H9 (cell line): Measurements from ENCODE around the gene LIN7A. TPM values are rescaled to one million over a fixed set of nuclear protein-coding genes. Genes with fewer than 3 reads are reported as not detected.

ENCODE experiments used
- DNase-seq: peaks from one replicate; pipeline ENCODE4 v3.0.0-alpha.2; 2017
- H2AFZ ChIP-seq: one replicate; pipeline ENCODE4 v1.6.1; 2013; ENCODE audit warnings: mild to moderate bottlenecking, low read length, control low read depth, moderate library complexity
- H2AK5ac ChIP-seq: 2 replicates; pipeline ENCODE4 v1.6.1; 2013; ENCODE audit warnings: low read length, control low read depth, mixed read lengths; ENCODE audit not compliant: insufficient read length
- H2BK120ac ChIP-seq: one replicate; pipeline ENCODE4 v1.6.1; 2013; ENCODE audit warnings: low read depth, mild to moderate bottlenecking, low read length, control low read depth, inconsistent platforms; ENCODE audit not compliant: poor library complexity, severe bottlenecking
- H2BK12ac ChIP-seq: 2 replicates; pipeline ENCODE4 v1.6.1; 2013; ENCODE audit warnings: low read length, control low read depth, mixed read lengths, low read depth; ENCODE audit not compliant: insufficient read length
- H2BK15ac ChIP-seq: 2 replicates; pipeline ENCODE4 v1.6.1; 2013; ENCODE audit warnings: low read depth, low read length, control low read depth
- H2BK20ac ChIP-seq: one replicate; pipeline ENCODE4 v1.6.1; 2013; ENCODE audit warnings: low read depth, mild to moderate bottlenecking, low read length, control low read depth, inconsistent platforms; ENCODE audit not compliant: poor library complexity, severe bottlenecking
- H2BK5ac ChIP-seq: 2 replicates; pipeline ENCODE4 v1.6.1; 2013; ENCODE audit warnings: low read length, control low read depth, mixed read lengths; ENCODE audit not compliant: insufficient read length
- H3K14ac ChIP-seq: 2 replicates; pipeline ENCODE4 v1.6.1; 2013; ENCODE audit warnings: low read length, control low read depth; ENCODE audit not compliant: insufficient read depth
- H3K18ac ChIP-seq: 2 replicates; pipeline ENCODE4 v1.6.1; 2013; ENCODE audit warnings: low read depth, mild to moderate bottlenecking, mixed read lengths, low read length, control low read depth; ENCODE audit not compliant: insufficient read length
- H3K23ac ChIP-seq: 2 replicates; pipeline ENCODE4 v1.6.1; 2013; ENCODE audit warnings: low read length, control low read depth, mixed read lengths, low read depth; ENCODE audit not compliant: insufficient read length
- H3K23me2 ChIP-seq: 2 replicates; pipeline ENCODE4 v1.6.1; 2013; ENCODE audit warnings: low read depth, mild to moderate bottlenecking, mixed read lengths, low read length, control low read depth; ENCODE audit not compliant: insufficient read length, poor library complexity, severe bottlenecking
- H3K27ac ChIP-seq: 2 replicates; pipeline ENCODE4 v1.5.1; 2013; ENCODE audit warnings: low read length, control low read depth, mixed read lengths, low read depth; ENCODE audit not compliant: insufficient read length
- H3K27me3 ChIP-seq: 2 replicates; pipeline ENCODE4 v1.6.1; 2013; ENCODE audit warnings: low read length, control low read depth, inconsistent platforms; ENCODE audit not compliant: insufficient read depth
- H3K4ac ChIP-seq: 2 replicates; pipeline ENCODE4 v1.6.1; 2013; ENCODE audit warnings: low read depth, mild to moderate bottlenecking, control low read depth, inconsistent platforms, low read length, moderate library complexity
- H3K4me1 ChIP-seq: 2 replicates; pipeline ENCODE4 v1.6.1; 2013; ENCODE audit warnings: low read length, control low read depth, inconsistent platforms; ENCODE audit not compliant: insufficient read depth
- H3K4me2 ChIP-seq: 2 replicates; pipeline ENCODE4 v1.6.1; 2013; ENCODE audit warnings: low read length, control low read depth, mixed read lengths; ENCODE audit not compliant: insufficient read length, insufficient read depth
- H3K56ac ChIP-seq: 2 replicates; pipeline ENCODE4 v1.6.1; 2013; ENCODE audit warnings: low read depth, mild to moderate bottlenecking, mixed read lengths, low read length, control low read depth; ENCODE audit not compliant: insufficient read length
- H3K79me1 ChIP-seq: 2 replicates; pipeline ENCODE4 v1.6.1; 2013; ENCODE audit warnings: low read depth, mild to moderate bottlenecking, moderate library complexity, low read length, control low read depth, inconsistent platforms; ENCODE audit not compliant: insufficient read depth, poor library complexity, severe bottlenecking
- H3K79me2 ChIP-seq: 2 replicates; pipeline ENCODE4 v1.6.1; 2013; ENCODE audit warnings: low read length, control low read depth, inconsistent platforms; ENCODE audit not compliant: insufficient read depth
- H3K9ac ChIP-seq: 2 replicates; pipeline ENCODE4 v1.6.1; 2013; ENCODE audit warnings: low read length, control low read depth, mixed read lengths; ENCODE audit not compliant: insufficient read length; ENCODE audit errors: extremely low read depth
- H3K9me3 ChIP-seq: one replicate; pipeline ENCODE4 v1.6.1; 2013; ENCODE audit warnings: low read depth, low read length, inconsistent platforms; ENCODE audit not compliant: control insufficient read depth
- H3T11ph ChIP-seq: one replicate; pipeline ENCODE4 v1.6.1; 2013; ENCODE audit warnings: mild to moderate bottlenecking, low read length, control low read depth, inconsistent platforms
- H4K20me1 ChIP-seq: one replicate; pipeline ENCODE4 v1.6.1; 2013; ENCODE audit not compliant: control insufficient read depth, insufficient read length, insufficient read depth
- H4K5ac ChIP-seq: 2 replicates; pipeline ENCODE4 v1.6.1; 2013; ENCODE audit warnings: low read depth, mild to moderate bottlenecking, mixed read lengths, low read length, control low read depth; ENCODE audit not compliant: insufficient read length
- H4K8ac ChIP-seq: replicated peaks from 2 replicates; pipeline ENCODE4 v1.6.1; 2013; ENCODE audit warnings: low read length, control low read depth, mixed read lengths, low read depth; ENCODE audit not compliant: insufficient read length
- H4K91ac ChIP-seq: 2 replicates; pipeline ENCODE4 v1.6.1; 2013; ENCODE audit warnings: low read depth, mild to moderate bottlenecking, moderate library complexity, mixed read lengths, low read length, control low read depth; ENCODE audit not compliant: insufficient read length
- H3K27ac Mint-ChIP-seq, 3 experiments: 2 replicates in 2 of 3; 3 replicates in 1 of 3; pipeline ENCODE4 v1.8.0; 2020 to 2021; ENCODE audit warnings: mixed read lengths in 3 of 3, mild to moderate bottlenecking in 1 of 3, moderate library complexity in 1 of 3
- H3K27me3 Mint-ChIP-seq: 2 replicates; pipeline ENCODE4 v1.8.0; 2021; ENCODE audit warnings: low read depth, mild to moderate bottlenecking, moderate library complexity, mixed read lengths
- H3K36me3 Mint-ChIP-seq, 3 experiments: 2 replicates in 2 of 3; 3 replicates in 1 of 3; pipeline ENCODE4 v1.8.0; 2020 to 2021; ENCODE audit warnings: low read depth in 3 of 3, mixed read lengths in 3 of 3; ENCODE audit not compliant: insufficient read depth in 1 of 3
- H3K4me1 Mint-ChIP-seq, 2 experiments: 2 replicates each; pipeline ENCODE4 v1.8.0; 2020; ENCODE audit warnings: mixed read lengths in 2 of 2
- H3K4me3 Mint-ChIP-seq, 2 experiments: 2 replicates in 1 of 2; 3 replicates in 1 of 2; pipeline ENCODE4 v1.8.0; 2020 to 2021; ENCODE audit warnings: mild to moderate bottlenecking in 2 of 2, mixed read lengths in 2 of 2, moderate library complexity in 1 of 2
- H3K9me3 Mint-ChIP-seq, 2 experiments: 2 replicates in 1 of 2; 3 replicates in 1 of 2; pipeline ENCODE4 v1.8.0; 2020; ENCODE audit warnings: mild to moderate bottlenecking in 2 of 2, mixed read lengths in 2 of 2, moderate library complexity in 1 of 2
- WGBS: extraction: QIAGEN DNeasy Blood & Tissue Kit; methylation state at CpG from one replicate; pipeline ENCODE4 v1.1.7; 2013; ENCODE audit warnings: missing lambda C conversion rate, low lambda C conversion rate, mixed read lengths; ENCODE audit not compliant: insufficient read length; ENCODE audit errors: extremely low coverage; 5-methylcytosine and 5-hydroxymethylcytosine counted together
- total RNA-seq: library from RNA; stranded (reverse); gene quantifications from 2 replicates; pipeline ENCODE4 v1.2.1, GENCODE V29; 2021
- TF ChIP-seq, protein P1 (sequence below): fragments of 200-600 bp; sonication (generic); conservative IDR thresholded peaks from 3 replicates; pipeline ENCODE4 v1.8.0; 2021; ENCODE audit warnings: antibody characterized with exemption, mild to moderate bottlenecking

LIN7A gene
- total RNA-seq, 1 experiment from 2014 or later, result 18.3 TPM

DNA sequence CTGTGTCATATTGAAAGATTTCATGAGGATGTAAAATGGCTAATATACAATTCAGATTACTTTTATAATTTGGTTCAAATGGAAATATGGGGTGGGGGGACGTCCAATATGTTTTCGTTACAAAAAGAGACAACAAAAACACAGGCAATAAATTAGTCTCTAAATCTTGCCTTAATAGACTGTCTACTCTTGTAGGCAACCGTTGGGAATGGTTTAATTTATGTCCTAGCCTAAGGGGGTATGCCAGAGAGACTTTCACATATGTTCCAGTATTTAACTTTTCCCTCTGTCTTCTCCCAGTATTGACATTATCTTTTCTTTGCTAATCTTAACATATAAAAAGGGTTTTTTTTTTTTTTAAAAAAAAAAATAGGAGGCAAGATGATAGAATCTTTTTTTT, 41.5 kb upstream of the LIN7A start:
- H3K56ac ChIP-seq, result no peak overlapping the region

More for the DNA sequence above, 41.5 kb upstream of the LIN7A start:
- Mint-ChIP-seq H3K9me3 (no peaks in the 10 kb centered on the region), H3K4me1 (no peaks in the 10 kb centered on the region), H3K27ac (no peak overlapping the region), H3K27me3 (no peaks in the 10 kb centered on the region), H3K4me3 (no peak overlapping the region), H3K36me3 (no peaks in the 10 kb centered on the region)
- H3K9me3 ChIP-seq, result no peaks in the 10 kb centered on the region
- no peaks in the 10 kb centered on the region for H3K79me1 ChIP-seq
- no peak overlapping the region for H3K4ac ChIP-seq
- no peak overlapping the region for H4K5ac ChIP-seq
- TF ChIP-seq, protein P1, sequence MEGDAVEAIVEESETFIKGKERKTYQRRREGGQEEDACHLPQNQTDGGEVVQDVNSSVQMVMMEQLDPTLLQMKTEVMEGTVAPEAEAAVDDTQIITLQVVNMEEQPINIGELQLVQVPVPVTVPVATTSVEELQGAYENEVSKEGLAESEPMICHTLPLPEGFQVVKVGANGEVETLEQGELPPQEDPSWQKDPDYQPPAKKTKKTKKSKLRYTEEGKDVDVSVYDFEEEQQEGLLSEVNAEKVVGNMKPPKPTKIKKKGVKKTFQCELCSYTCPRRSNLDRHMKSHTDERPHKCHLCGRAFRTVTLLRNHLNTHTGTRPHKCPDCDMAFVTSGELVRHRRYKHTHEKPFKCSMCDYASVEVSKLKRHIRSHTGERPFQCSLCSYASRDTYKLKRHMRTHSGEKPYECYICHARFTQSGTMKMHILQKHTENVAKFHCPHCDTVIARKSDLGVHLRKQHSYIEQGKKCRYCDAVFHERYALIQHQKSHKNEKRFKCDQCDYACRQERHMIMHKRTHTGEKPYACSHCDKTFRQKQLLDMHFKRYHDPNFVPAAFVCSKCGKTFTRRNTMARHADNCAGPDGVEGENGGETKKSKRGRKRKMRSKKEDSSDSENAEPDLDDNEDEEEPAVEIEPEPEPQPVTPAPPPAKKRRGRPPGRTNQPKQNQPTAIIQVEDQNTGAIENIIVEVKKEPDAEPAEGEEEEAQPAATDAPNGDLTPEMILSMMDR, result no peak
- H3K9ac ChIP-seq, result no peak overlapping the region
- H2BK120ac ChIP-seq, result no peak overlapping the region
- no peak overlapping the region for H2AK5ac ChIP-seq
- no peaks in the 10 kb centered on the region for H4K20me1 ChIP-seq
- H2BK12ac ChIP-seq, result no peak overlapping the region
- no peak overlapping the region for H4K91ac ChIP-seq
- no peak overlapping the region for H2BK20ac ChIP-seq
- no peak overlapping the region for H3K27ac ChIP-seq
- H3K4me2 ChIP-seq, result no peak overlapping the region
- H3K79me2 ChIP-seq, result no peaks in the 10 kb centered on the region
- H3K14ac ChIP-seq, result no peak overlapping the region
- H3K23ac ChIP-seq, result no peak overlapping the region
- H3K18ac ChIP-seq, result no peak overlapping the region
- no peak for DNase-seq
- H2AFZ ChIP-seq, result no peak overlapping the region
- H3K4me1 ChIP-seq, result no peaks in the 10 kb centered on the region
- no peak overlapping the region for H3T11ph ChIP-seq
- no peak overlapping the region for H2BK15ac ChIP-seq
- no peaks in the 10 kb centered on the region for H3K27me3 ChIP-seq
- no CpG with 5 or more reads among the region's 3 CpGs for WGBS
- no peak overlapping the region for H2BK5ac ChIP-seq
- H3K23me2 ChIP-seq, result no peaks in the 10 kb centered on the region
- H4K8ac ChIP-seq, result no peak overlapping the region
